HFF-Myc (cell line): ENCODE results near the gene HMG20A.
"Not testable (repeated sequence)": the region's sequence is repeated elsewhere in the genome, so short reads cannot be mapped to it uniquely, and the experiment has no call there.

Experiments used
- DNase-seq: peaks from one replicate; pipeline ENCODE4 v3.0.0-alpha.2; 2011; ENCODE audit warnings: low read depth; ENCODE audit errors: extremely low read depth
- H3K4me3 ChIP-seq: replicated peaks from 2 replicates; pipeline ENCODE4 v1.5.1; 2011; ENCODE audit warnings: low read depth, mild to moderate bottlenecking, control low read depth, low read length
- CTCF ChIP-seq: IDR thresholded peaks from 2 replicates; pipeline ENCODE4 v1.5.1; 2012; ENCODE audit warnings: mild to moderate bottlenecking, low read depth, low read length, control low read depth; ENCODE audit errors: missing control alignments

Gene HMG20A

GRCh38 chr15:77393471-77393840 is 27.2 kb upstream of the HMG20A start:
- H3K4me3 ChIP-seq, result no peak overlapping the region
- DNase-seq, result no peak
- TF ChIP-seq CTCF, result no peak

- no peak for TF ChIP-seq CTCF
- DNase-seq, result no peak
- H3K4me3 ChIP-seq, result no peak overlapping the region
Measured at GRCh38 chr15:77395013-77395774, 25.5 kb upstream of the HMG20A start.

- no peak for TF ChIP-seq CTCF
- DNase-seq, result no peak
Measured at GRCh38 chr15:77396692-77397091, 24.0 kb upstream of the HMG20A start.

GRCh38 chr15:77398927-77399326 is 21.8 kb upstream of the HMG20A start:
- H3K4me3 ChIP-seq, result no peak overlapping the region
- no peak for DNase-seq
- no peak for TF ChIP-seq CTCF

More at GRCh38 chr15:77396692-77397091, 24.0 kb upstream of the HMG20A start:
- no peak overlapping the region for H3K4me3 ChIP-seq

- no peak overlapping the region for H3K4me3 ChIP-seq
- TF ChIP-seq CTCF, result no peak
- no peak for DNase-seq
Measured at GRCh38 chr15:77400258-77400657, 20.4 kb upstream of the HMG20A start.

- no peak overlapping the region for H3K4me3 ChIP-seq
- DNase-seq, result no peak
- no peak for TF ChIP-seq CTCF
Measured at GRCh38 chr15:77402740-77403379, 17.8 kb upstream of the HMG20A start.

GRCh38 chr15:77406173-77406759 is 14.4 kb upstream of the HMG20A start:
- H3K4me3 ChIP-seq, DNase-seq: not testable (repeated sequence)
